HuH-7 (cell line): ENCODE measurements around the gene PGM1.

Source experiments
- DNase-seq: peaks from one replicate; pipeline ENCODE4 v3.0.0; 2011; ENCODE audit warnings: low spot score

PGM1 gene

DNA sequence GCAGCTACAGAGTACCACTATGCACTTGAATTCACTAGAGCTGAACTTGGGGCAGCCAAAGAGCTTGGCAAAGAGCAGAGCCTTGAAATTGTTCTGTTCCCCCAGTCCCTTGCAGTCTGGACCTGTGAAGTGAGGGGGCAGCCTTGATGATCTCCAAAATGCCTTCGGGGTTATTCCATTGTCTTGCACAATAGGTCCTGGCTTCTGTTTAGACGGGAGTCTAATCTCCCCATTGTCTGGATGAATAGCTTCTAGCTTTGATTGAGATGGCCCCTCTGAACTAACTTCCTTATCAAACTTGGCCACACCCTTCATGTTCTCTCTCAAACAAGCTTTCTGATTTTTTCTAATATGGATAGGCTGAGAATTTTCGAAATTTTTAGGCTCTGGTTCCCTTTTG is 72.6 kb downstream of the PGM1 start:
- no peak for DNase-seq

DNA sequence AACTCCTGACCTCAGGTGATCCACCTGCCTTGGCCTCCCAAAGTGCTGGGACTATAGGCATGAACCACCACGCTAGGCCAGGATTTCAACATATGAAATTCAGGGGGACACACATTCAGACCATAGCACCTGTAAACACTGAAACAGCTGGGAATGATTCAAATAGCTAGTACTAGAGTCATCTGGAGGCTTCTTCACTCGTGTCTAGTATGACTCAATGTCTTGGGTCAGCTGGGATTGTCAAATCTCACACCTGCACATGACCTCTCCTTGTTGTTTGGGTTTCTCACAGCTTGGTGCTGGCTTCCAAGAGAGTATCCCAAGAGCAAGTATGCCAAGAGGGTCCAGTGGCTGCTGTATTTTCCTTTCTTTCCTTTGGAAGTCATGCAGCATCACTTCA is 75.1 kb downstream of the PGM1 start:
- no peak for DNase-seq

DNA sequence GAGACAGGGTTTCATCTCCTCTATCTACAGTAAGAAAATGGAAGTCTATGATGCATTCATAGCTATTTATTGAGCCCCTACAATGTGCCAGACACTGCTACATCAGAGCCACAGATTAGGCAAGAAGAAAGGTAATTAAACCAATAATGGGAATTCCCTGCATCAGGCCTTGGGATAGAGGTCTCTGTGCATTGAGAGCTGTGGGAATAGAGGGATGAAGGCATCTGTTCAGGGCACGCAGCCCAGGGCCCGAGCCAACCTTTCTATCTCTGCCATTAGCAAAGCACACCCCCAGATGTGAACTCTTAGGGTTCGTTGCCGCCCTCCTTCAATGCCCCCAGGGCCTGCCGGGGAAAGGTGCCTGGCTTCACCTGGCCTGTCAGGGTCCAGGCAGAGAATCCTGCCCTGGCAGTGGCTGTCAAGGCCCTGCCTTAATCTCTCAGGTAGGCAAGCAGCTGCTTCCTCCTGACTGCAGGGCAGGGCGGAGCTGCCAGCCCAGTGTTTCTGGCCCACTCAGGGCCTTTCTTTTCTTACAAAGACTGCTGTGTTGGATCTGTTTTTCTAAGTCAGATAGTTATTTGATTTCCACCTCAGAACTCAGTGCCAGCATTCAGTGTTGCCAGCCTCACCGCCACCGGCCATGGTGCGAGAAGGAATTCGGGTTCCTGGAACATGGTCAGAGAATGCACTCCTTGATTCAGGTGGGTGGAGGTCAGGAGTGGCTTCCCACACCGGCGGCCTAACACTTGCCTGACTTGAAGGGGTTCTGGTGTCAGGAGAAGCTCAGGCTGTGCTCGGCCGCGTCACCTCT is 76.1 kb downstream of the PGM1 start:
- no peak for DNase-seq

DNA sequence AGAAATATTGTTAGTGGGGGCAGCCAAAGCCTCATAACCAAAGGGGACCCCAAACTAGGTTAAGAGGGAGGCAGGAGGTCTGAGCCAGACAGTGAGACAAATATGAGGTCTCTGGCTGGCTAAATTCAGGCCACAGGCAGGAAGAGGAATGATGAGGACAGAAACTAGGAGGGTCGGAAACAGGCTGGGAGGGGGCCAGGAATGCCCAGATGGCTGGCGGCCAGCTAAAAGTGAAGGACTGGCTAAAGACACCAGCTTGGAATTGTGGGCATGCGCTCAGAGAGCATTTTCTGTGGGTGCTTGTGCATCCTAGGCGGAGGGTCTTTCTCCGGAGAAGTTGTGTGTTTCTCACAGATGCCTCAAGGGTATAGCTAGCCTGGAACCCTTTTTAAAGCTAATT is 77.0 kb downstream of the PGM1 start:
- DNase-seq: no peak

DNA sequence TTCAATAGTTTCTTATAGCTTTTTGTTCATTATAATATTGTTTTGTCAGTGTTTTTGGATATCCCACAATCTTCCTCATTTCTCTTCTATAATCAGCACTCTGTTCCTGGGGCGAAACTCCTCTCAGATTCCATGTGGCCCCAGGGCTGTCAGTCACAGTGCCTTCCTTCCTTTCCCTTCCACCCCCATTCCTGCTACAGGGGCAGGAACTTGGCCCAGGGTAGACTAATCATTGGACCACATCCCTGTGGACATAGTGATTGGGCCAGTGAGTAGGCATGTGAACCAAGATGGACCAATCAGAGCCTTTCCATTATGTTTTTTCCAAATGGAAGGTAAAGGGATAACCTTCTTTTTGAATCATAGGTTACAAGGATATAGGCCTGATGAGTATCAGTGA is 78.3 kb downstream of the PGM1 start:
- no peak for DNase-seq

DNA sequence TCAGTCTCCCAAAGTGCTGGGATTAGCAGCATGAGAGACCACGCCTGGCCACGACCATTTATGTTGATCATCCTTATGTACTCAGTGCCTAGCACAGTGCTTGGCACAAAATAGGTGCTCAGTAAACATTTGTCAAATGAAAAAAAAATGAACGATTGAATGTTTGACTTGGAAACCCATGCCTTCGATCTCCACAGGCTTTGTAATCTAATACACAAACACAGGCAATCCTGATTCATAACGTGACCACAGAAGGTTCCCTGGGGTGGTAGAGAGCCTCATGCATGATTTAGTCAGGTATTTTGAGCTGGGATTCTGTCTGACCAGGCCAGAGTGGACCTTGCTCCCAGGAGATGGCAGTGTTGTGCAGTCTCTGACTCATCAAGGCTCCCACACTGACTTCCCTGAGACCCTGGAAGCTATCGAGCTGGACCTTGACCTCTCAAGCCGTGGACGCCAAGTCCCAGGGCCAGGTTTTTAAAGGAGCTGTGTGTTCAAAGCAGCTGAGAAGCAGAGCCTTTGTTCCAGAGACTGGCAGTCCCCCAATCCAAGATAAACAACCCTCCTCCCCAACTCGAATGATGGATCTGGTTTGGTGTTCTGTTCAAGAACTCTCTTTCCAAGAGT is 81.1 kb downstream of the PGM1 start:
- peak; percentile 81 for DNase-seq

DNA sequence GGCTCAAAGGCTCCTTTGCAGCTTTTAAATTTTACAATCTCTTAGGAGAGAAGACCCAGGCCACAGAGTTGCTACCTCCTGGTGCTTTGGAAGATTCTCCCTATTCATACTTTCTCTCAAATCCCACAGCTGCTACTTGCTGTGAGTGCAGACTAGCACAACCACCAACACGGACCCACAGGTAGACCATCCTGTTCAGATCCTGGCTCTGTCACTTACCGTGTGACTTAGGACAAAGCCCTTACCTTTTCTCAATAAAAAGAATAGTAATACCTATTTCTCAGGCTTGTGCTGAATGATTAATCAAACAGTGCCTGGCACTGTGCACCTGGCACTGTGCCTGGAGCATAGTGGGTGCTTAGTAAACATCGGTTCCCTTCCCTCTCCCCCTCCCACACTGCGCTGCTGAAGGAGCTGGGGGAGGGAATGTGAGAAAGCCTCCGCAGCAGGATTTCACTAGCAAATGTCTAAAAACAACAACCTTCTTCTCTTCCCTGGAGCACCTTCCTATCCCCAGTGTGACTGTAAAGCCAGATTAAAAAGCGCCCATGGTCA is 81.7 kb downstream of the PGM1 start:
- no peak for DNase-seq

DNA sequence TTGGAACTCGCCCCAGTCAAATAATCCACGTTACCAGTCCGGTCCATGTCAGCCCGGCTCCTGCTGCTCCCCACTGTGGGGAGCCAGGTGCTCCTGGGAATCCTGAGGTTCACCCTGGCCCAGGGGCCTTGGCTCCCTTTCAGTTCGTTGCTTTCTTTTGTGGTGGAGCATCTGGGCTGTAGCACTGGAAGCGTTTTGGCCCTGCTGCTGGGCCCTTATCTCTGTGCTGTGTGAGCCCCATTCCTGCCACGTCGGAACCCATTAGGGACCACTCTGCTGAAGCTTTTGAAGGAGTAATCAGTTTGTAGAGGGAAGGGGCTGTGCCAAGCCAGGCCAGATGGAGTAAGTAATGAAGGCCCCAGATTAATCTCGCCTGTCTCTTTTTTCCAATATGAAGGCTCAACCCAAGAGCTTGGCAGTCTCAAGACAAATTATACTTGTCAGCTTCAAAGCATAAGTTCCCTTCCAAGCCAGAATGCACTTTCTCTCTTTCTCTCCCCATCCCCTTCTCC is 82.3 kb downstream of the PGM1 start:
- DNase-seq: no peak

DNA sequence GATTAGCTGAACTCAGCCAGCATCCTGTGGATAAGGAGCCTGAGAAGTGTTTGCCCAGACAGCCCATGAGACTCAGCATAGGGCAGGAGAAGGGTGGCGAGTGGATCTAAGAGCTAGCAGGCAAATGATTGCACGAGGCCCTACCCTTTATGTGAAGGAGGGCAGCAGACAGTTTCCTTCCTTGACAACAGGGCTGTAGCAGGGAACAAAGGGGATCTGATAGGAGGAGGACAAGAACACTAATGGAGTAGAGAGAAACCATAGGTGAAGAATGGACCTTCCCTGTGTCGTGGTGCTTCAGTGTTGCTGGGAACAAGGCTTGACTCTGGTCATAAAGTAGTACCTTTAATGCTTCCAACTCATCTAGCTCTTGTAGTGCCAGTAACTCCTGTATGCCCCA is 84.3 kb downstream of the PGM1 start:
- DNase-seq: no peak

DNA sequence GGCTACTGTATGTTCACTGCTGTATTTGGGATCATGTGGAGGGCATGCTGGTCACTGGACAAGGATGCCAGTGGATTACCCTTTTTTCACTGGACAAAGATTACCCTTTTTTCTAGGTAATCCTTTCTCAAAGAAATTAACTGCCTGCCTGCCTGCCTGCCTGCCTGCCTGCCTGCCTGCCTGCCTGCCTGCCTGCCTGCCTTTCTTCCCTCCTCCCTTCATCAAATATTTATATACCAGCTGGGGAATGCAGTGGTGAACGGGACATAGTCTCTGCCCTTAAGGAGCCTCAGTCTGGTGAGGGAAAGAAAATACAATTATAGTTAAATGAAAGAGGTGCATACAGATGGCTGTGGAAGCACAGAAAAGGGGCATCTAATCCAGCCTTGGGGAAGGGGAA is 85.0 kb downstream of the PGM1 start:
- DNase-seq: no peak

DNA sequence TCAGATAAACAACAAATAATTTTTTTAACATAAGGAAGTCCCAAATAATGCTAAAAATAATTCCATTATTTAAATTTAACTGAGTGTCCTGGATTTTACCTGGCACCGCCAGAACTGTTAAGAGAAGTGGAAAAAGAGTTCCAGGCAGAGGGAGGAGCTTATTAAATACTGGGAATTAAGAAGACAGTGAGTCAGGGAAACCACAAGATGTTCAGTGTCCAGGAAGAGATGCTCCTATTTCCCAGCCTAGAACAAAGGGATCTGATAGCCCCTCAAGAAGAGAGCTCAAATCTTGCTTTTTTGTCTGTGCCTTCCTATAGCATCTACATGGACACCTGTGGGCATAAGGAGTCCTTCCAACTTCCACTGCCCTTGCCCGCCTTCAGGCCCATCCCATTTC is 85.9 kb downstream of the PGM1 start:
- no peak for DNase-seq

DNA sequence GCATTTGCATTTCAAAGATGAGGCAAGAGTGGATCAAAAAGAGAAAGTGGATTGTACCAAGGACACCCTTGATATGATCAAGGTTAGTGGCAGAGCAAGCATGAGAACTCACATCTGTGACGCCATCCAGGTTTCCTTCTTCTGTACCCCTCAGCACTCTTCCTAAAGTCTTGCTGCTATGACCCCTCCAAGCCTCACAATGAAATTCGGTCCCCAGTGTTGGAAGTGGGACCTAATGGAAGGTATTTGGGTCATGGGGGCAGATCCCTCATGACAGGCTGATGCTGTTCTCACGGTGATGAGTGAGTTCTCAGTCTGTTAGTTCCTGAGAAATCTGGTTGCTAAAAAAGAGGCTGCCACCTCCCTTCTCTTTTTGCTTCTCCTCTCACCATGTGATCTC is 86.4 kb downstream of the PGM1 start:
- DNase-seq: no peak

DNA sequence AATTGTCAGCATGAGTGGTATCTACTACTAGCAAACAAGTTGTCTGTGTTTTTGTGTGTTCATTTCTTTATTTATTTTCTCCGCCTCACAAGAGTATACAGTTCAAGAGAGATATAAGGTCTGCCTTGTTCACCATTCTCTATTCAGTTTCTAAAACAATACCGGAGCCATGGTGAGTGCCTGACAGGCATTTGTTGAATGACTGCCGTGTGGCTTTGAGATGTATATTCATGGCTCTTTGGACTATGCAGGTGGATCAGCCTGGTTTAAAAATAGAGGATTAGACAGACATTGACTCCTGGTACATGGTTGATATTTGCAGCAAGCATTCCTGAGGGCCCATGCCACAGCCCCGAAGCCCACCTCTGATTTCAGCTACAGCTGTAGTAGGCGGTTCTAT is 89.7 kb downstream of the PGM1 start:
- DNase-seq: no peak

DNA sequence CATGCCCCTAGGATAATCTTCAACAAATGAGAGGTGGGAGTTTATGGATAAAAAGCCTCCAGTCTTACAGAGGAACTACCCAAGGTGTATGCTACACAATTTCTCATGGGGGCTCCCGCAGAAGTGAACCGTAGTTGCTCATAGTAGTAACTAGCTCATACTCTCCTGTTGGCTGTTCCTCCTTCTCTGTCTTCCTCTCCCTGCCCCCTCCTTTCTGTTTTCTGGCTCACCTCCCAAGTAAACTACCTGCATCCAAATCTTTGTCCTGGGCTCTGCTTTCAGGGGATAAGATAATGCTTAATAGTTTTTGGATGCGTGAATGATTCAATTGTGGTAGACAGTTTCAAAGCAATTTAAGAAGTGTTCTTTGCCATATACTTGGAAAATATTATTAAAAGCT is 90.5 kb downstream of the PGM1 start:
- no peak for DNase-seq

DNA sequence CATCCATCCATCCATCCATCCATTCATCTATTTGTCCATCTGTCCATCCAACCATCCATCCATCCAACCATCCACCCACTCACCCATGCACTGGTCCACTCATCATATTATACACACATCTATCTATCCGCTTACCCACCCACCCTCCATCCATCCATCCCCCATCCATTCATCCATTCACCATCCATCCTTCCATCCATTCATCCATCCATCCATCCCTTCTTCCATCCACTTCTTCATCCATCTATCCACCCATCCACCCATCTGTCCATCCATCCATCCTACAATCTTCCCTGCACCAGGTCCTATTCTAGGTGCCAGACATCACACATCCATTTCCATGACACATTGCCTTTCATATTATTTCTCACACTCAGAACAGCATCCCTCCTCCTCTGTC is 93.5 kb downstream of the PGM1 start:
- DNase-seq: no peak

DNA sequence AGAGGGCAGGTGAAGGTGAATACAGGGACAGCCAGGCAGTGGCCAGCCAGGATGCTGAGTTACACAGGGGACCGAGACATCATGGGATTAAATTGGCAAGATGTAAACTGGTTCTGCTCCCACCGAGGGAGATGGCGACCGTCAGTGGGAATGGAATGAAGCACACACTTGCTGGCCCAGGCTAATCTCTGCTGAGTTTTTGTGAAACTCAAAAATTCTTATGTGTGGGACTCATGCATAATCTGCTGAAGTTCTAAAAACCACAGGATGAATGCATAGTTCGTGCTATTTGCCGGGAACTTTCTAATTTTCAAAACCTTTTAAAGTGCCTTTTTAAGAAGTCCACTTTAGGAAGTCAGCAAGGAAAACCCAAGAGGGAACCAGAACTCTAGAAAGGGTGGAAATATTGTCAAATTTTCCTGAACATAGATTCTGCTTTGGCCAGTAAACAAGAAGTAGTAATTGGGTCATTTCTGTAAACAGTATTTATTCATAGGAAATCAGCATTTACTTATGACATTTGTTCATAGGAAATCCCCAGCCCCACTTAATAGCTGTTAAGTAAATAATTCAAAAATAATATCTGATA is 95.2 kb downstream of the PGM1 start:
- no peak for DNase-seq

DNA sequence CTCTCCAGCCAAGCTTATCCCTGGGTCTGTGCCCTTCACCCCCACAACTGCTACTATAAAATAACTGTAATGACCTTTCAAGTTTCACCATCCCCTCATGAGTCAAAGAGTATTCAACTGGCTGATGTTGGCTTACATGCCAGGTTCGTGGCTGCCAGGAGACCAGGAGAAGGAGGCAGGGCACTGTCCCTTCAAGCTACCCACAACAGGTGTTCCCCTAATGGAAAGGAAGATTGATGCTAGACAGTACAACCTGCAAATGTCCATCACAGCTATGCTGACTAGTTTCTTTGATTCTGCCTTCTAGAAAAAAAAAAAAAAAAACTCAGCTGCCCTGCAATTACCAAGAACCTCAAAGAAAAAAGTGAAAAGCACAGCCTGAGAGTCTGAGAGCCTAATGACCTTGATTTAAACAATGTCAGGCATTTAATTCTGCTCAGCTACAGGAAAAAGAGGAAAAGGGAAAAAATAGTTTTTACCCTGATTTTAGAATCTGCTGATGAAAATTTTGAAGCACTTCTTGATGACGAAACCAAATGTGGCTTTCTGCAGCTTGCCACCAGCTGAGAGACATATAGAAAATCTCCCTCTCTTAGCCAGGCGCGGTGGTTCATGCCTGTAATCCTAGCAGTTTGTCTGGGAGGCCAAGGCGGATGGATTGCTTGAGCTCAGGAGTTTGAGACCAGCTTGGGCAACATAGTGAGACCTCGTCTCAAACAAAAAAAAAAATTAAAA is 97.9 kb downstream of the PGM1 start:
- DNase-seq: no peak

DNA sequence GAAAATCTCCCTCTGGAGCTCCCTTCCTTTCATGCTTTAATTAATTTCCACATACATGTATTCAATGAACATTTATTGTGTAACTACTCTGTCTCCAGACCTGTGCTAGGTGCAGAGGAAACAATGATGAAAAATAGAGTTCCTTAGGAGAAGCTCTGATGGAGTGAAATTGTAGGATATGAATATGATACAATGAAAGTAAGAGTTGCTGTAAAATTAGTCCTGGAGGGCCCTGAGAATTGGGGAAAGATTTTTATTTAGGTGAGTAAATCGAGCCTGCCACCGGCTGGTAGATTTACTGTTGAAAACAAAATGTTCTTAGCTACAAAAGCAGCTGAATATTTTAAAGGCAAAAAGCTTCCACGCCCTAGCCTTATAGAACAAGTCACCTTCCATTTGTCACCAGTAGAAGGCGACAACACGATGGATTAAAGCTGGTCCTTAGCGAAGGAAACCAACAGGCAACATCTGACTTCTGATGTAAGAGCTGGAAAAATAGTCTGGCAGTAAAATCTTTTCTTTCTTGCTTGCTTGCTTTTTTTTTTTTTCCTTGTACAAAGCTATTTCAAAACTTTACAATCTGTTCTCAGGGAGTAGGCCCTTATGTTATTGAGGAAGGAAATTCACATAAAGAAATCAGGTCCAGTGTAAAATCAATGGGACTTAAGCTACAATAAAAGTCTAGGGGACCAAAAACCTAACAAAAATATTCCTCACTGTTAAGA is 98.7 kb downstream of the PGM1 start:
- peak; percentile 49 for DNase-seq

DNA sequence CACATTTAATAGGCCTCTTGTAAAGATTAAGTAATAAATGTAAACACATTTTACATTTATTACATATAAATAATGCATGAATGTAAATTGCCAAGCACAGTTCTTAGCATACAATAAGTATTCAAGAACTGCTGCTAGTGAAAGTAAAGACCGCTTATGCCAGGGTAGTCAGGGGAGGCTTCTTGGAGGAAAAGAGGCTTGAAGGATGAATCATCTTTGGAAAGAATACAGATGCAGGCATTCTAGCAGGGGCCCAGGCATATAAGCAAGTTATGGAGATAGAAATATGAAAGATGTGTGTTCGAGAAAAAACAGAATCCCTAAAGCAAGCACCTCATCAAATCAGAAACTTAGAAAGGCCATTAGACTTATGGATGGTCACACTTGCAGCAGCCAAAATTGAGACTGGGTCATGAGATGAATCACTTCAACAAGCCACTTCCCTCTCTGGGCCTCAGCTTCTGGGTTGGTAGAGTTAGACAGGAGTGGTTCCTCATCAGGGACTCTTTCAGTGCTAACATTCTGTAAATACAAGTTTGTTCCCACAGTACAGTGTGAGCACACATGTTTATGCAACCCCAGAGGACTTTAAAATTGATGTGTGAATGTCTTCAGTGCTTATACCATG is 100.8 kb downstream of the PGM1 start:
- no peak for DNase-seq

DNA sequence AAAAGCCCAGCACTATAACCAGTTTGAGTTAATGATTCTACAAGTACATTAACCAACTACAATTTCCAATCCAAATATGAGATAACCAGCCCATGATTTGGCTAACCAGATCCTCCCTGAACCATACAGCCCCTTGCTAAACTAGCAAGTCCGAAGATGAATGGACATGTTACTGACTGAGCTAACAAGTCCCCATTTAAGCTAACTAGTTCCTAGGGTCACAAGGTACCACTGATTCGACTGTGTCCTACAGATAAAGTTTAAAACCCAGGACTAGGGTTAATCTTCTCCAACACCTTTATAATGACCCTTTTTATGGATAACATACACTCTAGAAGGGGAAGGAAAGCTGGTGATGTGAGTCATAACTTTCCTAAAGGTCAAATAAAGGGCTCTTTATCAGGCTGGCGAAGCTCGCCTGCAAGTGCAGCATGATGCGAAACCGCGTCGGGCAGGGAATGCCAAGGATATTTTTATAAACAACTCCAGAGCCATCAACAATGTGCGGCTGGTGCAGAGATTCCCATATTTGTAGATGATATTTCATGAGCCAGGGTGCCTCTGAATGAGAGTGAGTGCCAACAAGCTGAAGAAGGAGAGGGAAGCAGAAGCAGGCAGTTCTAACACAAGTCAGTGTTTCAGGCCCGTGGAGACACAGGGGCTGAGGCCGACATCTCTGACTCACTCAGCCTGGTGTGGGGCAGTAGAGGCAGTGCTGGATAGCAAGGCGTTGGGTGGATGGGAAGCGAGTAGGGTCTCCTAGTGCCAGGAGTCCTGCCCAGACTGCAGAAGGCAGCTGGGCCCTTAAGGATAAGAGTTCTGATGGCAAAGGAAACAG is 105.0 kb downstream of the PGM1 start:
- no peak for DNase-seq
